Medulla oblongata (tissue), 1 donor: ENCODE data around the gene ARHGEF4.
A peak's percentile ranks its signal among the peaks of the same experiment; 100 is the strongest.

Experiments
- DNase-seq: peaks from one replicate; pipeline ENCODE4 v3.0.0-alpha.2; 2015; ENCODE audit errors: extremely low spot score

ARHGEF4 gene, protein sequence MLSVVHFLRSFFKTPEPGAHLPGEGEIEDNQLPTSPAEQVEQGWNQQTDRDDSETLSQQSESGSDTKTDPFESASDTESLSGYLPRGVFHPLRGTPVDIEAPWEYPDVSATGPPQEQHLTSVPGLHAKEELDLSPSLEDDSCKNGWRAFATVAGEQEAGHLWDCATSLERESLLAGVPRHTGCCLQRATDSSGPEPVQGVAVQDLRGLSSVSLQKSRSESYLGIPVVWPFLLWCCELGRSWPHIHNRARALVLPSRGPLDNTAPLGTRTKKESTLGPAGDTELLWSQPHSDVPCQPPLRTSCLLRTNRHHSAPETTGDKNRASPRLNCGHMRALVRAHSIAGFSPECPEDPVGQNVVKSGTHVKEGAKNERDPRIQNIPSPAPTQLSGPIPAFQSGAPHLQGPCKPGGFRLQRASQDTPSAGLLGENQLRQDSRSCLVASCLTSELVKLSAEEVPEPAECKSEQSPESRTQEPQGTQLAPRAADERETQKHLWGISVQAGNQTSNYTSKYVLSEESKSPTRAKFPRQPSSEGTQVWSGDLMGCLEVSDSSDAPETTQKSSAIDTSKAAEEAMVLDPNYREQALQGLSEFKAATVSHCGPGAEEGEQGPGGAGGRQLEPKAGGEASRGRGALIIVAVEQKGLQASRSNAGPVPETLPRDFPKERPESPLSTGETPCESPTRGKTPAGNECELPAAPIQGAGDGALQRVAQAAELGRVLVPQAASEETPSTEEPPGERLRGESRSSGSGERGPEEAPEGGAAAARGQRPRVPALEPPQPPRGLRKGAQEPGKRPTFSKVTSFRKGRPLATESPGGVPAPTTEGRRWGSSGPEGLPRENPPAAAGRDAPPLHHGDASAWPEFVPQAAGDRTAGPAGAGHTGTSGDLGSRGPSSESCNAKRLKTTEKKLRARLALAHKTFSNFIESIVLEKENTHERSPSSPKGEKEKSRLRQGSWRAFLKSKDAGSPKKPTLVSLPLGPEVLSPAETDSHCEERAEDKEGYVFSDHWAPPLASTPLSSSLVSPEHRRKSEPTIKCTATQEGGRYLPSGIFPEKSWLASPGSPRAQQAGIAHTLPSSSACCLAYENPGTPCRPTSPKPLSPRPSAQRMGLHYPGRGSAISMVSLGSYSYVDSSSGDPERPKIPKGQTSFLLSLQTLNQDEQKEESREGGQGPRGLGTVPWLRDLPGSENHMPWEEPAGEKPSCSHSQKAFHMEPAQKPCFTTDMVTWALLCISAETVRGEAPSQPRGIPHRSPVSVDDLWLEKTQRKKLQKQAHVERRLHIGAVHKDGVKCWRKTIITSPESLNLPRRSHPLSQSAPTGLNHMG (N-terminal part only)

DNA sequence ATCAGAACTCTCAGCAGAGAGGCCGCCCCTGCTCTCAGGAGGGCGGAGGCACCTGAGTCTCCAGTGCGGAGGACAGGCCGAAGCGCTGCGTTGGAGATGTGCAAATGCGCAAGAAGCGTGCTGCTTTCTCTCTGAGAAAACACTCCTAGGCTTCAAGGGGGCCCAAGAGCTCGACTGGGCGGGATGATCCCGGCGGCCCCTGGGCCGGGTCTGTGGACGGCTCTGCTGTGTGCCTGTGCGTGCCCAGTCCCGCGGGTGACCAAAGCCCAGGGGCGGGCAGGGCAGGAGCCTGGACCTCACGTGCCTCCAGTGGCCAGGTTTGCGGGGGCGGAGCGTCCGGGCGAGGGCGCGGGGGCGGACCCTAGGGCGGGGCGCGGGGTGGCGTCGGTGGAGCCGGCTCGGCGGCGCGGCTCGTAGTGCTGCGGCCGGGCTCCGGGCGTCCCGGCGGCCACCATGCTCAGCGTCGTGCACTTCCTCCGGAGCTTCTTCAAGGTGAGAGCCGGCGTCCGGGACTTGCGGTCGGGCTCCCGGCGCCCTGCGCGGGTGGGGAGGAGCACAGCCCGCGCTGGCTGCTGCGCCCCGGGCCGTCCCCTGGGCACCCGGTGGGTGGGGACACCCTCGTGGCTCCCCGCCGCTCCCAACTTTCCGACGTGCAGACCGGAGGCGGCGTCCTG, at the start of gene ARHGEF4:
Gene ARHGEF4 (plus strand): TSS at position 414 of the 674 bp plus-strand sequence. CDS start 40 bp downstream, at position 454.
- DNase-seq = peak; percentile 63

DNA sequence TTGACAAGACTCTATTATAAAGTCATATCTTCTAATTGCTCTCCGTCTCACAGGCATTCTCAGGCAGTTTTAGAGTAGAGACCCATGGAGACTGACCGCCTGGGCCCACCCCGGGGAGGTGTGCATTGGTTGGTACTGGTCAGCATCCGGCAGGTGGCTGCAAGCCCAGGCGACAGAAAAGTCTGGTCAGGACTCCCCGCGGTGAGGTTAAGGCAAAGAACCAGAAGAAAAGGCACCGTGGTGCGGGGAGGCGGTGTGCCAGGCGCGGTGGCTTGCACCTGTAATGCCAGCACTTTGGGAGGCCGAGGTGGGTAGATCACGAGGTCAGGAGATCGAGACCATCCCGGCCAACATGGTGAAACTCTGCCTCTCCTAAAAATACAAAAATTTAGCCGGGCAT, 48.9 kb upstream of the ARHGEF4 start:
- DNase-seq = no peak

DNA sequence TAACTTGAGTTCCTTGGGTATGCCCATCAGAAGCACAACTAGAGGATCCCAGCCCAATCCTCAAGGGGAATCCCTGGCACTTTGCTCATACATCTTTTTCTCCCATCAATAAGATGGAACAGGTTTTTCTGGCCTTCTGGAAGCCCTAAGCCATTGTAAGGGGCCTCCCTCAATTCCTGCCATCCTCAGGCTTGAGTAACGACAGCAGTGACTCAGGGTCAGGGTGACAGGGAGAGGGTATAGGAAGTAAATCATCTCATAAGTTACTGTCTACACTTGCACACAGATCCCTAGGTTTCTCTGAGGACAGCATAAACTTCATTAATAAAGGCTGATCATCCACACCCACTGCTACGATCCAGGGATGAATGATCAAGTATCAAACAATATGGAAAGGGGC, 46.4 kb upstream of the ARHGEF4 start:
- DNase-seq = no peak

DNA sequence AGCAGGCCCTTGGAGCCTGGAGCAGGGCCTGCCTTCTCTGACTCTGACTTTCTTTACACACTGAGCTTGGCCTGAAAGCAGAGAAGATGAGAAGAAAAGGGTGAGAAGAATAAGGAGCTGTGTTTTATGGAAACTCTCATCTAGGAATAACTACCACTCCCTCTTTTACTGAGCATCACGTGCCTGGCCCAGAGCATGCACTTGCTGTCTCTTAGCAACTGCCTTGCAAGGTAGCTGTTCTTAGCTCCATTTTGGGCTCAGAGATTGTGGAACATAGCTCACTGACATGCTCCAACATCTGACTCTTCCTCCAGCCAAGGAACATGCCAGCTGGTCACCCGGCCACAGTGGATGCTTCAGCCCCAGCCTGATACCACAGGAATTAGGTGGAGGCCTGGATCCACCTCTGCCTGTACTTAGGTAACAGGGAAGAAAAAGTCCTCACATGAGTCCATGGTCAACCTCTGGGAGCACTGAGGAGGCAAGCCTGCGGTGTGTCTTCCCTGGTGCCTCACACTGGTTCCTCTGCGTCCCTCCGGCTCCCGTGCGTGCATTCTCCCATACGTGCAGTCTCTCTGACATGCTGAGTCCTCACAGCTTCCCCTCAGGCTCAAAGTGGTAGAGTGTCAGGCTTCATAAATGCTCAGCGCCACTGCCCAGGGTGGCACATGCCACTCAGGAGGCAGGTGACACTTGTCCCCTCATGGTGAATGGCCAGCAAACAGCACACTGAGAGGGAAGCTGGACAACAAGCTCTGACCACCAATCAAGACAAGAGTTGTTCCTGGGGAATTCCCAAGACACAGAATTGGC, 45.7 kb upstream of the ARHGEF4 start:
- no peak for DNase-seq

DNA sequence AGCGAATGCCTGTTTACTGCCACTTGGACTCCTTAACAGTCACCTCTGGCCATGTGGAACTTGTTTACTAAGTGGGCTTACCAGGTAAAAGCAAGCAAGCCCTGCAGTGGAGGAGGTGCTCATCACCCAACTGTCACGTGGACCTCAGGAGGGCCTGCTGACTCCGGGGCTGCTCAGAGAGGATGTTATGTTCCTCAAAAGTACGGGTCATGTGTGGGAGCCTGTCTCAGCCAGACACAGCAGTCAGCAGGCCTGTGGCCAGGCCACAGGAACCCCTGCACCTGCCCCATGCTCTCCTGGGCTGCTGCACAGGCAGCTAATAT, 45.1 kb upstream of the ARHGEF4 start:
- peak; percentile 52 for DNase-seq

DNA sequence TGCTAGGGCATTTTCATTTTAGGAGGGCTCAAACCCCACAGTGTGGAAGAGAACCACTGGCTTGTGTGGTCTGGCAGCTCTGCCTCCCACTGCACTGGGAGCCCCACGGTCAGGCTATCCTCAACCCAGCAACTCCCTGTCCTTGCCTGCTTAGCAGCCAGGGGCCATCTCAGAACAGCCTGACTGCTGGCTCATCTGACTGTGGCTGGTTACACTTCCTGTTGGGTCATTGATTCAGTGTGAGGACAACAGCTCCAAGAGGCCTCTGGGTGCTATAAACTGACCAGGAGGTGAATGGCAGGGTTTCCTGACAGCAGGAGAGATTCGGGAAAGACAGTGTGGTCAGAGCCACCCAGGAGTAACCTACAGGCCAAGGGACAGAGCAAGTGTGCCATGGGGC, 41.3 kb upstream of the ARHGEF4 start:
- no peak for DNase-seq

DNA sequence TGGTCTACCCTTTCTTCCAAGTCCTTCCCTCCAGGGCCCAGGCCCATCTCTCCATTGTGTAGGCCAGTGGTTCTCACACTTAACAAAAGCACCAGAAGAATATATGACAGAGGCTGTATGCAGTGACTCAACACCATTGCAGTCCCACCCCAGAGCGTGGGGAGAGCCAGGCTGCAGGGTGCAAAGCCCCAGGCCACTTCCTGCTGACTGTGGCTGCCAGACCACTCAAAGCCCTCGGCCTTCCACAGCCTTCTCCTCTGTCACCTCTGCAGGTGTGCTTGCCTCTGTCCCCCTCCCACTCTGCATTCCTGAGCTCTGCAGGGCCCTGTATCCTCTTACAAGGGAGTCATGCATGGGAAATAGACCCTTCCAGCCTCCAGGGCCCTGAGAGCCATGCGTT, 40.4 kb upstream of the ARHGEF4 start:
- no peak for DNase-seq

DNA sequence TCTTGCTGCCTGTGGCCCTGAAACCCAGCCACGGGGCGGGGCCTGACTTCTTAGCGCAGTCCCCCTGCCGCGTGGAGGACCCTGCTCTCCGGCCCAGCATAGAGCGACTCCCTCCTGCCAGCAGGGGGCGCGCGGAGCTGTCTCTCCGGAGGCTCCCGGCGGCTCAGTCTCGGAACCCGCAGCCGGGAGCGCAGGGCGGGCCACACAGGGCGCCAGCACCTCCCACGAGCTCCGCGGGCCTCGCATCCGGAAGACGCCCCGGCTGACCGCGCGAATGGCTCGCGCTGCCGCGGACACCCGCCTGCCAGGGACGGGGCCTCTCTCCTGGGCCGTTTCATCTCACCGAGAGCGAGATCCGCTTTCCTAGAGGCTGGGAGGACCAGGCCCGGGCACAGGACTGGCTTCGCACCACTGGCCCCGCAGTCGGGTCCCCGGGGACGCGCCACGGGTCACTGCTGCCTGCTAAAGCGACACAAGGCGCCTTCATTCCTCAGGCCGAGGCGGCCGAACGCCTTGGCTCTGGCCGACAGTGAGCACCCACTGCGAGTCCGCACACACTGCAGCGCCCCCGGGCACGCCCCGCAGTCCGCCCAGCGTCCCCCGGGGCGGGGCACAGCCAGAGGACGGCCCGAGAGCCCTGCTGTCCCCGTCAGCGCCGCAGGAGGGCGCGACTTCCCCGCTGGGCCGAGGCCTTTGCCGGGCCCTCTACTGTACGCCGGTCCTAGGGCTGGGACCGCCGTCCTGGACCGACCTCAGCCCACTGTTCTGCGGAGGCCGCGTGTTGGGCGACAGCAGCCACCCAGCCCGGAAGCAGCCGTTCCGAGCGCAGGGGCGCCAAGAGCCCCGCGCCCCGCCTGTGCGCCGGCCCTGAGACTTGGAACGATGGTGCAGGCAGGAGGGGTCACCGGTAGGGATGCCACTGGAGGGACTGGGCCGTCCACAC, 39.0 kb upstream of the ARHGEF4 start:
- peak; percentile 94 for DNase-seq

DNA sequence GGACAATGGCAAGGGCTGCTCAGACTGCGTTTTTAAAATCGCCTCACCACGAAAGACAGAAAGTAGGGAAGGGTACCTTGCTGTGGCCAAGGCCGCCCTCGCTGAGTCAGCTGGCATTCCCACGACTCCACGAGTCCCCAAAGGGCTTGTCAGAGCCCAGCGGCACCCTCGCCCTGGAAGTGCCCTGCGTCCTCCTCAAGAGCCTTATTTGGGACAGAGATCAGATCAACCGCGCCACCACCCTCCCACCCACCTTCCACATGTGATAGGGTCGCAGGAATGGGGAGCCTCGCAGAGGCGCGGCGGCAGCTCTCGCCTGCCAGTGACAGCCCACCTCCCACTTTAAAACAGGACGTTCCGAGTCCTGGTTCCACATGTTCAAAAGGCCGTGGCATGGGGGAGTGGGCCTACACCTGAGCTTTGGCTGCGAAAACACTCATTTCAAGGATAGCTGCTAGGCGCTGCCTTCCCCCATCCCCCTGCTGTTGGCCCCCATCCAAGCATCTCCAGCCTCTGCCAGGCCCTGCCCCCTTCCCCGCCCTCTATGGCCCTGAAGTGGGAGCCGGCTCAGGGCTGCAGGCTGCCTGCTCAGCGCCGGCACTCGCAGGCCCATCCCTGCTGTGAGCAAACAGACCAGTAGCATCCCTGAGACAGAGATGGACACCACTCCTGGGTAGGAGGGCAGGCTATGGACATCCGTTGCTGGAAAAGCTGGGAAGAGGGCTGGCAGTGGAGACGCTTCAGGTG, 38.1 kb upstream of the ARHGEF4 start:
- peak; percentile 43 for DNase-seq

DNA sequence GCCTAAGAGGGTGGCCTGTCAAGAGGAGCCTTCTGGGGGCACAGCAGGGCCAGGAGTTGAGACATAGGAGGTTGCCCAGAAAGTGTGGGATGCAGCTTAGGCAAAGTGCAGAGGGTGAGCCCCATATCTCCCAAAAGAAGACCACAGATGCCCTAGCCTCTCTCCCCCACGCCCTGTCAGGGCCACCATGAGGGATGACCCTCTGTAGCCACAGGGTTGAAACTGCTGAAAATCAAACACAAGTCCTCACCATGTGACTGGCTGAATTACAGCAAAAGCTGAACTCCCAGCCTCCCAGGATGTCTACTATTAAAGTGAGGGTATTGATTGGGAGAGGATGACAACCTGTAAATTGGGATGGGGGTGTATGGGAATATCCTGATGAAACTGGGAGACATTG, 37.4 kb upstream of the ARHGEF4 start:
- DNase-seq = no peak

DNA sequence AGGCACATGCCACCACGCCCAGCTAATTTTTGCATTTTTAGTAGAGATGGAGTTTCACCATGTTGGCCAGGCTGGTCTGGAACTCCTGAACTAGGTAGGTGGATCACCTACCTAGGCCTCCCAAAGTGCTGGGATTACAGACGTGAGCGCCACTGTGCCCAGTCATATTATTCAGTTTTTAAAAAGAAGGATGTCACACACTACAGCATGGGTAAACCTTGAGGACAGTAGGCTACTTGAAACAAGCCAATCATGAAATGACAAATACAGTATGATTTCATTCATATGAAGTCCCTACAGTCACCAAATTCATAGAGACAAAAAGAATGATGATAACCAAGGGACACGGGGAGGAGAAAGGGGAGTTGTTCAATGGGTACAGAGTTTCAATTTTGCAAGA, 31.1 kb upstream of the ARHGEF4 start:
- no peak for DNase-seq

DNA sequence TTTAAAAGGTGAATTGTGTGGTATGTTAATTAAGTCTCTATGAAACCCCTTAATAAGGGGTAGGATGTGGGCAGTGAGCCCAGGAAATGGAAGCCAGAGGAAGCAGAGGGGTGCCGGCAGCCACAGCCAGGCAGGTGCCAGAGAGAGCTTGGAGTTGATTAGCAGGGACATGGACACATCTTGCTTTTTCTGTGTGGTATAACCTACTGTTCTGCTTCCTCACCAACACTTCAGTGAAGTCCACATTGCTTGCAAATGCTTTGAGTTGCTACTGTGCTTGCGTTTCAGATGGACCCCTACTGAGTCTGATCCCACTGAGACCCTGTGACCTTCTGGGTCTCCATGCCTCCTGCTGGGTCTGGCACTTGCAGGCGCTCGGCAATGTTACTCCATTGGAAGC, 30.3 kb upstream of the ARHGEF4 start:
- DNase-seq = no peak

DNA sequence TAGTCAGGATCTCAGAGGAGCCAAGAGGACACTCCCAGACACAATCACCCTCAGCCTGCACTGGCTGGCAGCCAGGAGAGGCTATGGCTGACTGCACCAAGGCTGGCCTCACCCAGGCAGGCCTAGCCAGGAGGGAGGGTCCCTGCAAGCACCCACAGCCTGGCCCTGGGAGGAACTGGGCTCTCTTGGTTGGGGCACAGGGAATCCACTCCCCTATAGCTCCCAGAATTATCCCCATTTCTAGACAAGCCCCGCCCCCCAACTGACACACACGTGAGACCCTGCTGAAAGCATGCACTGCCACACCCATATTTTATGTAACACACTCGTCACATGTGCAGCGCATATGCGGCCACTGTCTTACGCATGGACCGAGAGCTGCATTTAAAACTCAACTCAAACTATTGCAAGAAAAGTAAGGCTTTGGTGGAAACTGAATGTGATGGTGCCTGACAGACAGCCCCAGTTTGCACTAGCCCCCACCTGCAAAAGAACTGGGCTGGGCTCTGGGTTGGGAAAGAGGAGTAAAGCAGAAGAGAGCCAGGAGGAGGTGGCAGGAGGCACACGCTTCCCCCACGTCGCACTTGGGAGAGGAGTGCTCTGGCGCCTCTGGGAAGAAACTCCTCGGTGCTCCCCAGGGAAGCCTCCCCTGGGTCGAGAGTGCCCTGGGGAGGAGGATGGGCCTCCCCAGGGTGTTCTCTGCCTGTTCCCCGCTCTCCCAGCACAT, 28.9 kb upstream of the ARHGEF4 start:
- no peak for DNase-seq

DNA sequence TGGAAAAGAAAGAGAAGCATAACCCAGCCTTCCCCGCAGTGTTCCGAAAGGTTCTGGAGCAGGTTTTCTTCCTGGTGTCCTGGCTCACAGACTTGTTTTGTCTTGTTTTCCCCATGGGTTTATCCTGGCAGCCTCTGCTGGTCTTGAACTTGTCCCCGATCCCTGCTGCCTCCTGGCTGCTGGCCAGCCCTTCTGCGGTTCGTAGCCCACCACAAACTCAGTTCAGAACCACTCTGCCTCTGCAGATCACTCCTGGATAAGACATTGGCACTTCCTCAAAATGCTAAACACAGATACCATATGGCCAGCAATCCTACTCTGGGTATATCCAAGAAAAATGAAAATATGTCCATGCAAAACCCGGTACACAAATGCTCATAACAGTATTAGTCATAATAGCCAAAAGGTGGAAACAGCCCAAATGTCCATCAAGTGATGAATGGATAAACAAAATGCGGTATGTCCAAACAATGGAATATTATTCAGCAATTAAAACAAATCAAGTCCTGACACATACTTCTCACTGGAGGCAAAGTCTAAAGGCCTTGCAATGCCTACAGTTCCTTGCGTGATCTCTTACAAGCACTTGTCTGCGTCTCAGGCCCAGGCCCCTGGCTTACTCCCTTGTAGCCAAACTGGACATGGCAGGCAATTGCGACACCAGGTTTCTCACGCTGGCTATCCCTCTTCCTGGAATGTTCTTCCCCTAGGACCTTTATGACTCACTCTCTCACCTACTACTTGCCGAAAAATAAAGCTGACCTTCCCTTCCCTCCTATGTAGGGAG, 28.0 kb upstream of the ARHGEF4 start:
- no peak for DNase-seq

DNA sequence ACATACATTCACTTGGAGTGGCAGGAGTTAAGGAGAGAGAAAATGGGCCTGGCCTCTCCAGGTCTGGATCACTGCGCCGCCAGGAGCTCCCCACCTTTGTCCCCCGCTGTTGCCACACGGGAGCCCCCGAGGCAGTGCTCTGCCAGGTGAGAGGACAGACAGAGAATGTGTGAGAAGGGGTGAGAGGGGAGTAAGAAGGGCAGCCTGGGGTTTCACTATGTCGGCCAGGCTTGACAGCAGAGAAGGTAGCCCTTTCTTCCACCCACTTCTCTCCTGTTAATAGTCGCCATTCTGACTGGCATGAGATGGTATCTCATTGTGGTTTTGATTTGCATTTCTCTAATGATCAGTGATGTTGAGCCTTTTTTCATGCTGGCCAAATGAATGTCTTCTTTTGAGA, 26.2 kb upstream of the ARHGEF4 start:
- DNase-seq = no peak

DNA sequence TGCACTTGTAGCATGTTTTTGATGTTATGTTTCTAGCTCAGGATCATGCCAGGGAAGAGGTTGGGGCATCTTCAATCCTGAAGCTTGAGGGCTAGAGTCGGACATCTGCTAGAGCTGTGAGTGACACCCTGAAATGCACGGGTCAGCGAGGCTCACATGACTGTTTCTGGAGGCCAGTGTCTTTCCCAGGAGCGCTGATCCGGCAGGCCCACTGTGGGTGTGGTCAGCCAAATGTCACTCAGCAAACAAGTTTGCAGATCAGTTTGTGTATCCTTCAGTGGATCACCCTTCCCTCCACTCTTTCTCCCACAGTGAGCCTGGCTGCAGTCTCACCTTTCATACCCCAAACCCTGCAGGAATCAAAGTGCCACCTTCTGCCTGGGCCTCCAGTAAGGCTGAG, 23.0 kb upstream of the ARHGEF4 start:
- DNase-seq = no peak

DNA sequence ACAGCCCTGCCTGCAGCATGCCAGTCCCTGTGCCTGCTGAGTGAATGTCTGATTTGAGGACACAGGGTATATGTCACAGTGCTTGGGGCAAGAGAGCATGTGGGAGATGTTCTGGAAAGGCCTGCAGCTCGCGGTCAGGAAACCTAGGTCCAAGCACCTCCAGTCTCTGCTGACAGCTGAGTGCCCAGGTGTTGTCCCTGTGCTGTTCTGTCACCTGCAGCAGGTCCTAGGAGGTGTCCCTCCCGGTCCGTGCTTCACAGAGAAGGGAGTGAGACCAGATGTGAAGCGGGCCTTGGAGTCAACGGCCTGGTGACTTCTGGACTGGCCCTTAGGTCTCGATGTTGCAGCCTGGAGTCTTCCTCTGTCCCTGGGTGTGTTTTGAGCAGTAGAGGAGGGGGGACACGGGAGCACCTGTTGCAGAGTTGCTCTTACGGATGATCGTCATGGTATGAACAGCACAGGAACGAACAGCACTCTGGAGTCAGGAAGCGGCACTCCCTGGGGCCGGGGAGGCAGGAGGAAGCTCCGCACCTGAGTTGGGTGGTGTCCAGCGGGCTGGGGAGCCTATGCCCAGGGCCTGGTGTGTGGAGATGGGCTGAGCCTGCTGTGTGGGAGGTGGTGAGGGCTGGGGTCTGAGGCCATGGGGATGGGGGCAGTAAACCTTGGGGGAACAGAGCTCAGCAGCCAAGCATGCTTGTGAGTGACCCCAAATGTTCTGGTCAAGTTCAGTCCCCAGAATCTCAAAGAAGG, 21.6 kb upstream of the ARHGEF4 start:
- no peak for DNase-seq
